NCI-H2227 (cell line): ENCODE results near the gene KTI12.
"Not testable (repeated sequence)": the region's sequence is repeated elsewhere in the genome, so short reads cannot be mapped to it uniquely, and the experiment has no call there.

Source experiments
- DNase-seq: peaks from one replicate; lab custom pipeline; 2025; ENCODE audit not compliant: unreplicated experiment; lab: John Stamatoyannopoulos, UW

The KTI12 gene, protein sequence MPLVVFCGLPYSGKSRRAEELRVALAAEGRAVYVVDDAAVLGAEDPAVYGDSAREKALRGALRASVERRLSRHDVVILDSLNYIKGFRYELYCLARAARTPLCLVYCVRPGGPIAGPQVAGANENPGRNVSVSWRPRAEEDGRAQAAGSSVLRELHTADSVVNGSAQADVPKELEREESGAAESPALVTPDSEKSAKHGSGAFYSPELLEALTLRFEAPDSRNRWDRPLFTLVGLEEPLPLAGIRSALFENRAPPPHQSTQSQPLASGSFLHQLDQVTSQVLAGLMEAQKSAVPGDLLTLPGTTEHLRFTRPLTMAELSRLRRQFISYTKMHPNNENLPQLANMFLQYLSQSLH

DNA sequence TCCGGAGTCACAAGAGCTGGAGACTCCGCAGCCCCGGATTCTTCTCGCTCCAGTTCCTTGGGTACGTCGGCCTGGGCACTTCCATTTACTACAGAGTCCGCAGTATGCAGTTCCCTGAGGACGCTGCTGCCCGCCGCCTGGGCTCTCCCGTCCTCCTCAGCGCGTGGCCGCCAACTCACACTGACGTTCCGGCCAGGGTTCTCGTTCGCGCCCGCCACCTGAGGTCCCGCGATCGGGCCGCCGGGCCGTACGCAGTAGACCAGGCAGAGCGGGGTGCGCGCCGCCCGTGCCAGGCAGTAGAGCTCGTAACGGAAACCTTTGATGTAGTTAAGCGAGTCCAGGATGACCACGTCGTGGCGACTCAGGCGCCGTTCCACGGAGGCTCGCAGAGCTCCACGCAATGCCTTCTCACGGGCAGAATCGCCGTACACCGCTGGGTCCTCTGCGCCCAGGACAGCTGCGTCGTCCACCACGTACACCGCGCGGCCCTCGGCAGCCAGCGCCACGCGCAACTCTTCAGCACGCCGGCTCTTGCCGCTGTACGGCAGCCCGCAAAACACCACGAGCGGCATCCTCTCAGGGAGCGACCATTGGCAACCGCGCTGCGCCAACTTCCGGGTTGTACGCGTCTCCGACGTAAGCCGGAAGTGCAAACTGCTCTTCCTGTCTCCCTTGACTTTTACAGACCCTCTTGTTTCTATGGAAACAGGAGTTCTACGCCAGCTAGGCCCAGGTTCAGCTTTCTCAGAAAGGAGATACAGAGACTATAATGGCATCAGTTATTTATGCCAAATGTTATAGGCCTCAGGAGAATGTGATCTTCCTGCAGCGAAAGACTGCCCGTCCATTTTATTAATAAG, at the start of gene KTI12:
TSS of gene KTI12 (minus strand) at position 621 of the 860 bp plus-strand sequence. CDS start at position 572, 49 bp downstream.
- peak; percentile 96 for DNase-seq

DNA sequence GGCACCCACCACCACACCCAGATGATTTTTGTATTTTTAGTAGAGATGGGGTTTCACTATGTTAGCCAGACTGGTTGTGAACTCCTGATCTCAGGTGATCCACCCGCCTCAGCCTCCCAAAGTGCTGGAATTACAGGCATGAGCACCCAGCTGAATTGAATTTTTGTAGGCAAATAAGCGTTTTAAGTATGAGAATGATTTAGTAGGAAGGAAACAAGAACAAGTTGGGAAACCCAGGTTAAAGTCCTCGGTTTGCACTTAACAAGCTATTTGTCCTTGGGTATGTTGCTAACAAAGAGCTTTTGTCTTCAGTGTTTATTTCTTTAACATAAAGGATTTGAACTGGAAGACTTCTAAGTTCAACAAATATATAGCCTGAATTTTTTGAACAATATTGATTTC, 46.4 kb upstream of the KTI12 start:
- no peak for DNase-seq

DNA sequence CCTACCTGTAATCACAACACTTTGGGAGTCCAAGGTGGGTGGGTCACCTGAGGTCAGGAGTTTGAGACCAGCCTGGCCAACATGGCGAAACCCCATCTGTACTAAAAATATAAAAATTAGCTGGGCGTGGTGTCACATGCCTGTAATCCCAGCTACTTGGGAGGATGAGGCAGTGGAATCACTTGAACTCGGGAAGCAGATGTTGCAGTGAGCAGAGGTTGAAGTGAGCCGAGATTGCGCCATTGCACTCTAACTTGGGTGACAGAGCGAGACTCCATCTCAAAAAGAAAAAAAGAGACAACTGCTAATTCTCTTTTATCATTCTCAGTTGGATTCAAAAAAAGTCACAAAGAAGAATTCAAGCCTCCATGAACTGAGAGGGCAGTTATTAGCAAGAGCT, 43.7 kb upstream of the KTI12 start:
- DNase-seq, result not testable (repeated sequence)

DNA sequence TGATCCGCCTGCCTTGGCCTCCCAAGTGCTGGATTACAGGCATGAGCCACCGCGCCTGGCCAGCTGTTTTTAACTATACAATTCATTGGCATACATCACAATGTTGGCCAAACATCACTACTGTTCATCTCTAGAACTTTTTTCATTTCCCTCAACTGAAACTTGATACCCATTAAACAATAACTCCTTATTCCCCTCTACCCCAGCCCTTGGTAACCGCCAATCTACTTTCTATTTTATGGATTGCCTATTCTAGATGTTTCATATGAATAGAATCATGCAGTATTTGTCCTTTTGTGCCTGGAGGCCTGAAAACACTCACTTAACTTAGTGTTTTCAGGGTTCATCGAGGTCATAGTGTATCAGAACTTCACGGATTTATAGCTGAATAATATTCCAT, 38.7 kb upstream of the KTI12 start:
- DNase-seq, result no peak

DNA sequence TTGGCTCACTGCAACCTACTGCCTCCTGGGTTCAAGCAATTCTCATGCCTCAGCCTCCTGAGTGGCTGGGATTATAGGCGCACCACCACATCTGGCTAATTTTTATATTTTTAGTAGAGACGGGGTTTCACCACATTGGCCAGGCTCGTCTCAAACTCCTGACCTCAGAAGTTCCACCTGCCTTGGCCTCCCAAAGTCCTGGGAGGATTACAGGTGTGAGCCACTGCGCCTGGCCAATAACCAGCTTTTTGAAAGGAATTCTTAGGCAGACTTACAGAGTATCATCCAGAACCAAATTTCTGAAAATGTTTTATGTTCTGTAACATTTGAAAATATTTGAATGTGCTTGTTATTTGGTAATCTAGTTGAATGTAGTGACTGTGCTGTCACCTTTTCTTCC, 37.1 kb upstream of the KTI12 start:
- DNase-seq, result no peak

DNA sequence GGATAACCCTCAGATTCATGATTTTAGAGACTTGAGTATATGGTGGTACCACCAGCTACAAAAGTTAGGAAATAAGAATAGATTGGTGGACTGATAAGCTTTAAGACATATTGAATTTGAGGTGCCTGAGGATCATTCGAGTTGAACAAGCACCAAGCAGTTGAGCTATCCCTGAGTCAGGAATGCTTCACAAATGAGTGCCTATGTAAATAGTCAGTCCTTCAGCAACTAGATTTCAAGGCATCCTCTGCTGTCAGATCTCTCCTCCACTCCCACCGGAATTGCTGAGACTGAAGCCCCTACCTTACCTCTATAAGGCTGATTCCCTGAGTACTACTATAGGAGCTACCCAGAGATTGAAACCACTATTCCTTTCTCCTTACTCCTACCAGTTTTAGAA, 29.6 kb upstream of the KTI12 start:
- no peak for DNase-seq

DNA sequence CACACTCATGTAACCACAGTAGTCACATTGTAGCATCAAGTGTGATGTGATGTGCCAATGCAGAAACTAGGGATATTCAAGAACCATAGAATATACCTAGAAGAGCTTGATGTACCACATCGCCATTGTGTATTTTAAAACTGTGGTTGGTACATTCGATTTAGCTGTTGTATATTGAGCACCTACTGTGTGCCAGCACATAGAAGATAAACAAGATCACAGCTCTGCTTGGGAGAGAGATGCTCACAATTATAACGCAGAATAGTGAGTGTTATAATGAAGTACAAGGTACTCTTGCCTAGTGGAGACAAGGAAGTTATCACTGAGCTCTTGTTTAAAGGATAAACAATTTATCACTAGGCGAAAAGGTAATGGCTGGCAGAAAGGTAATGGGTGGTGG, 27.2 kb upstream of the KTI12 start:
- no peak for DNase-seq

DNA sequence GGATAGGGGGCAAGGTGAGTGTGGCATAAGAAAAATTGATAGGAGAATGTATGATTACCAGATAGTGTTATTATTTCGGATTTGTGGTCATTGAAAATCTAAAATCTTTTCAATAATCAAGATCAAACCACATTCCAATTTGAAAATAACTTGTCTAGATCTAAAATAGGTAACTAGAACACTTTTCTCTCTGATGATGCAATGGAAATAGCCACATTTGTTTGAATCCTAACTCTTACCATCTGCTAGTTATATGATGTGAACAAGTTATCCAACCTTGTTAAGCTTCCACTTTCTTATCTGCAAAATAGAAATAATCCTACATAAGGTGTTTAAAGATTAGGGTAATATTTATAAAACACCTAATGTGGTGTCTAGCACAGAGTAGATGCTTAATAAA, 26.3 kb upstream of the KTI12 start:
- DNase-seq, result no peak

DNA sequence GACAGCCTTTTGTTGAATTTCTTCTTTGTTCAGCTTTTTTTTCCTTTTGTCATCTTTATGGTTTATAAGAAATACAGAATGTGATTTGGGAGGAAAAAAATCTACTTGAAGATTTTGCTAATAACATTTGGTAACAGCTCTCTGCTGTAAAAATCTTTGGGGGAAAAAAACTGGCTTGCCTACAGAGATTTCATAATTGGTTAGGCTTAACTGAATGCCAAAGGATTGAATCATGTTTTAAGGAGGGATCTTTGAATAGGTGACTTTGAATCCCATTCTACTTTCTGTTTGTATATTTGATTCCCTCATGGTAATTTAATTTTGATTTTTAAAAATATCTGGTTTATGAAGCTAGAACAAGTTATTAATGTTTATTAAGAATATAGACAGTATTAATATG, 25.7 kb upstream of the KTI12 start:
- DNase-seq, result no peak

DNA sequence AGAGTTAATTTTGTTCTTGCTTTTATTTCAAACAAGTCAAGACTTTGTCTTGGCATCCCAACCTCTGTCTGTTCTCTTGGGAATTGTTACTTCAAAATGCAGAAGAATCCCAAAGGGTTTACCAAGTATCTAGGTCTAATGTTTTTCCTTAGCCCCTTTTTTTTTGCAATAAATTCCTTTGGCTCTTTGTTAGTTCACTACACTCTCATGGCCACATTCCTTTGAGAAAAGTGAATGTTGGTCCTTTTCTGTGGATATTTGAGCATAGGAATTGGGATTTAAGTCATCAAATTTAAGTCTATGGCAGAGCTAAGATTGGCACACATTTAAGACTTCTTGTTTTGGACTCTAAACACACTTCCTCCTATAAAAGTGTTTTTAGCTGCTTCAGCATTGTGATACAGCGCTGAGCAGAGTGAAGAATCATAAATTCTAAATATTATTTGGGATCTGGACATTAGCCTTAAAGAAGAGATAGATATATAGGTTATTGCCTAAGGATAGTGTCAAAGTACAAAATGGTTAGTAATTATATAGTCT, 24.3 kb upstream of the KTI12 start:
- DNase-seq, result no peak

DNA sequence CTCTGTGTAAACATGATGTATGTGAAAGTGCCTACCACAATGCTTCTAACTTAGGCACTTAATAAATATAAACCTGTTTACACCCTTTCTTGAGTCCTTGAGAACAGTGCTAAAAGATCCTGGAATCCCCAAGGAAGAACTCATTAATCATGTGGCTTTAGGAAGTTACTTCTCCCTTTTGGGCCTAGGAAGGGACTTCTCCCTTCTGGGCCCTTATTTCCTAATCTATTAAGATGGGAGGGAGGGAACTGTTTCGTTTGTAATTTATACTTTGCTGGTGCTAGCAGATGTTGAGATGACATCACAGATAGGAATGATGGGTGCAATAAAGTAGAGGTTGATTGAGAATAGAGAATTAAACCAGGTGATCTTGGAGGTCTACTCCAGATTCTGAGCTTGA, 23.6 kb upstream of the KTI12 start:
- no peak for DNase-seq

DNA sequence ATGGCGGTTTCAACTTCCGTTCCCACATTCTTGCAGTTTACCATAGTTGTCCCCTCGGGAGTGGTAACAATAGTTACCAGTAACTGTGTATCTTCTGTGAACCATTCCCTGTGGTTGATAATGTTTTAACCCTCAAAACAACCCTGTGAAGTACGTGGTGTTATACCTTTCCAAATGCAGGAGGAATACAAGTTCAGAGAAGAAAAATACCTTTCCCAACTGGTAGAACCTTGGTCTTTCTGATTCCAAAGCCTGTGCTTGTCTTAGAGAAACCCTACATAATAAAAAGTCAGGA, 23.3 kb upstream of the KTI12 start:
- DNase-seq, result no peak

DNA sequence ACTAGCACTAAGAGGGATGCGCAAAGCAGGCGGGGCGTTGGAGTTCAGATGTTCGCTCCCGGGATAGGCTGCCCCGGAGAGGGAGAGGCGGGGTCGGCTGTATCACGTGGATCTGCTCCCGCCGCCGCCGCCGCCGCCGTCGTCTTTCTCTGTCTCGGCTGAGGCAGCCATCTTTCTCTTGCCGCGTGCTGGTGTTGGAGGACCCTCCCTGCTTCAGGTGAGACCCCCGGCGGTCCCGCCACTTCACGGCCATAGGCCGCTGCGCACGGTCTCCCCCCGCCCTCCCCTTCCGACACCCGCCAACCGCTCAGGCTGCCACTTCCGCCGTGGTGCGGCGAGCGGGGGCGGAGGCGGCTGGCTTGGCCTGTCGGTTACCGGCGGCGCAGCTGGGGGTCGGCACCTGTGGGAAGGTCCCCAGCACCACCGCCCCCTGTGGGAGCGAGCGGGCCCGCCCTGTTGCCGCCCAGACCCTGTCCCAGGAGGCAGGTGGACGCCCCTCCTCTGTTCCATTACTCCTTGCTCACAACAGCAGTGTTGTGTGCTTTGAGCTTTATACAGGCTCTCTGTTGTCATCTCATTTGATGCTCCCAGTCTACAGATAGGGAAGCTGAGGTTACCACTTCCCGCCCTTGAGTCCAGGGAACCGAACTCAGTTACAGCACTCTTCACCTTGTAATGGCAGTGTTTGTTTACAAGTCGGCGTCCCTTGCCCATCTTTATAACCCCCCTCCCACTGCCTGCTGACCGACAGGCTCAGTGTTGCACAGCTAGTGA, 22.7 kb upstream of the KTI12 start, which contains the start of gene BTF3L4:
TSS of gene BTF3L4 (plus strand) at position 133 of the 774 bp plus-strand sequence. CDS start 3,553 bp downstream, outside the sequence.
- peak; percentile 97 for DNase-seq

DNA sequence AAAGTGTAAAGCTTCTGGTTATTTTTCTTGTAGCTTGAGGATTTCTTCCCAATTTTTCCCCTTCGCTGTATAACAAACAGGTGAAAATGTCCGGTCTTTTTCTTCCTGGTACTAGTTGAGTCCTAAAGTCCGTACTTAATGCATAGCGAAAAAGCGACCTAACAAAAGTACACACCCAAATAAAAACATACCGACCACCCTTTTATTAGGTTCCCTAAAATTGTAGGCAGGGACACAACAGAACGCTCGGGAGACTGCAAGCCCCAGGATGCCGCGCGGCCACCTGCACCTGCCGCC, 22.2 kb upstream of the KTI12 start:
- DNase-seq, result no peak

DNA sequence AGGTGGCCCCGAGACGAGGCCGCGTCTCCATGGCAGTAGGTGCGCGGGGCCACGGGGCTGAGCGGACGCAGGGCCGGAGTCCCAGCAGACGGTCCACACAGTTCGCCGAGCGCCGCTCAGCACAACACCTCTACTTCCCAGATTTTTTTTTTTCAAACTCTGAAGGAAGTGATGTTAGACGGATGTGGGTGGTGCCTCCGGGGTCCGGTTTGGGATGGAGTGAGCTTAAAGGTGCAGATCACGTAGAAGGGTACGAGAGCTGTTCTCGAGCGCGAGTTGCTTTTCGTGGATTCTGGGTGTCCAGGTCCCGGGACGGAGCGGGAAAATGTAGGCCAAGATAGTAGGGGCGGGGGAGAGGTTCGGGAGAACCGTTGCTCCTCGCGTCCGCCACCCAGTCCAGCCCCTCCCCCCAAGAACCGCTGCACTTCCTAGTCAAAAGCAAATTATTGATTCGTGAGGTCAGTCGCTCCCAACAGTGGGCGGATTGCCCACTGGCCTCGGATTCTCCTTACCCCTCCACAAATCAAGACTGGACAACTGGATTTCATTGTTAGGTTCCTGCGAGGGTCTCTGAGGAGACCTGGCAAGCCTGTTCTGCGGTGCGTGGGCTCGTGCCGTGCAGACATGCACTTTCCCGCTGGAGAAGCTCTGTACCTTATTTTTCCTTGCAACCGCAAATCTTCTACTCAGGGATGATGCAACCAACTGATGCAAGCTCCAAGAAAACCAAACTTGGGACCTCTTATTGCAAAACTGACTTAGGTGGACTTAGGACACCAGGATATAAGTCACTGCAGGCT, 21.7 kb upstream of the KTI12 start, which contains the start of gene TXNDC12:
TSS of gene TXNDC12 (minus strand) at position 126 of the 800 bp plus-strand sequence. CDS start at position 31, 95 bp downstream.
- peak; percentile 90 for DNase-seq

DNA sequence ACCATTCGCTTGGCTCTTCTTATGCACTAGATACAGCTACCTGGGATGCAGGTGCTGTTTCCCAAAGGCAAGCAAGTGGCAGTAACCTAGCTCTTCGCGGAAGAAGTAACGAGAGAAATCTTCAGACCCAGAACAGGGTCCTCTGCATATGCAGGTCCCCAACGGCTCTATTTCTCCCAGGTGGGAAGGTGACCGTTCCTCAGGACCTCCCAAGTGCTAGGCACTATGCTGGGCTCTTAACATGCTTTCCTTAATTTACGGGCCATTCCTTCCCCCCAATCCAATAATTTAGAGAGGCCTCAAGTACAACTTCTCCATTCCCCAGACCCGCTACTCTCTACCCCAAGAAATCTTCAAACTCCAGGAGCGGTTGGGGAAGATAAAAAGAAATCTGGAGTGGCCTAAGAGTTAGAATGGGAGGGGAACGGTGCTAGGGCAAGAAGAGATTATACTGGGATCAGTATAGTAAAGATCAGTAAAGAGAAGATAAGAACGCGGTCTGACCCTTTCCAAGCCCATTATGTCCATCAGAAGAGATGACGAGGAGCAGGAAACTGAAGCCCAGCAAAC, 21.0 kb upstream of the KTI12 start:
- no peak for DNase-seq

DNA sequence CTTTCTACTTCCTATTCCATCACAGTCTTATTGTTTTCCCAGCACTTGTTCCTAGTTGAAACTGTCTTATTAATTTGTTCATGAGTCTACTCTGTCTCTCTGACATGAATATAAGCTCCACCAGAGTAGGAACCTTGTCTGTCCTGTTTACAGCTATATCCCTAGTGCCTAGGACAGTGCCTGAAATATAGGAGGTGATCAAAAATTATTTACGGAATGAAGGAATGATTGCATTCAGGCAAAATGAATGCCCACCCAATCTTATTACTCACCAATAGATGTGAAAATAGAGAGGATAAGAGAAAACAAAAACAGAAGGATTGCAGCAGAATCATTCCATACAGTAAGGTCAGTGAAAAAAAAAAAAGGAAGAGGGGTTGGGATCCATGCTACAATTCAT, 20.3 kb upstream of the KTI12 start:
- no peak for DNase-seq

DNA sequence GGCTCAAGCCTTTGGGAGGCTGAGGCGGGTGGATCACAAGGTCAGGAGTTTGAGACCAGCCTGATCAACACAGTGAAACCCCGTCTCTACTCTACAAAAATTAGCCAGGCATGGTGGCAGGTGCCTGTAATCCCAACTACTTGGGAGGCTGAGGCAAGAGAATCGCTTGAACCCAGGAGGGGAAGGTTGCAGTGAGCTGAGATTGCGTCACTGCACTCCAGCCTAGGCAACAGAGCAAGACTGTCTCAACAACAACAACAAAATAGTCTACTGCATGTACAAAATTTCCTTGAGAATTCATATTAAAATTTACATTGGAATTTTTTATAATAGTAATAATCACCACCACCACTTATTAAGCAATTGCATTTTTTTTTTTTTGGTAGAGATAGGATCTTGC, 15.7 kb upstream of the KTI12 start:
- not testable (repeated sequence) for DNase-seq

DNA sequence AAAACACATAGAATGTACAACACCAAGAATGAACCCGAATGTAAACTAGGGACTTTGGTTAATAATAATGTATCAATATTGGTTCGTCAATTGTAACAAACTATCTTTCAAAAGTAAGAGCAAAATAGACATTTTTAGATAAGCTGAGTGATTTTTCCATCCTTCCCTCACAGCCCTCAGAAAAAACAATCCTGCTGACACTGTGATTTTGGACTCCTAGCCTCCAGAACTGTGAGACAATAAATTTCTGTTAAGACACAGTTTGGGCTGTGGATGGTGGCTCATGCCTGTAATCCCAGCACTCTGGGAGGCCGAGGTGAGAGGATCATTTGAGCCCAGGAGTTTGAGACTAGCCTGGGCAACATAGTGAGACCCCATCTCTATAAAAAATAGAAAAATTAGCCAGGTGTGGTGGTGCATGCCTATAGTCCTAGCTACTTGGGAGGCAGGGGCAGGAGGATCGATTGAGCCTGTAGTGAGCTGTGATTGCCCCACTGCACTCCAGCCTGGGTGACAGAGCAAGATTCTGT, 12.1 kb upstream of the KTI12 start:
- DNase-seq, result not testable (repeated sequence)

DNA sequence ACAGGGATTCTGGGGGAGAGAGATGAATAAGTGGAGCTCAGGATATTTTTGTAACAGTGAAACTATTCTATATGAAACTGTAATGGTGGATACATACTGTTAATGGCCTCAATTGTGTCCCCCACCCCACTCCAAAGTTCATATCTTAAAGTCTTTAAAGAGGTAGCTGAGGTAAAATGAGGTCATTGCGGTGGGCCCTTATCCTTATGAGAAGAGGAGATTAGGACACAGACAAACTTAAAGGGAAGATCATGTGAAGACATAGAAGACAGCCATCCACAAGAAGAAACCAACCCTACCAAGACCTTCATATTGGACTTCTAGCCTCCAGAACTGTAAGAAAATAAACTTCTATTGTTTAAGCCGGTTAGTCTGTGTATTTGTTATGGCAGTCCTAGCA, 11.6 kb upstream of the KTI12 start:
- DNase-seq, result no peak
